GM18517 (cell line): ENCODE measurements around the gene CDC42EP4.
A peak's percentile ranks its signal among the peaks of the same experiment; 100 is the strongest.
"Not testable (repeated sequence)": the region's sequence is repeated elsewhere in the genome, so short reads cannot be mapped to it uniquely, and the experiment has no call there.

Experiments
- ATAC-seq: cut with Tn5 transposase; IDR thresholded peaks from one replicate; pipeline ENCODE4 v1.9.1; 2021; ENCODE audit warnings: mild to moderate bottlenecking, moderate library complexity; ENCODE audit not compliant: unreplicated experiment

The CDC42EP4 gene

GRCh38 chr17:73283250-73283649, 28.6 kb downstream of the CDC42EP4 start:
- no peak for ATAC-seq

- no peak for ATAC-seq
Observed at GRCh38 chr17:73282629-73283028, 29.2 kb downstream of the CDC42EP4 start.

- ATAC-seq, result peak; percentile 84
Observed at GRCh38 chr17:73281928-73282327, 29.9 kb downstream of the CDC42EP4 start.

GRCh38 chr17:73280191-73280590, 31.6 kb downstream of the CDC42EP4 start:
- no peak for ATAC-seq

GRCh38 chr17:73279704-73280103, 32.1 kb downstream of the CDC42EP4 start:
- ATAC-seq, result no peak

GRCh38 chr17:73278465-73279453, 33.0 kb downstream of the CDC42EP4 start:
- no peak for ATAC-seq

- ATAC-seq, result no peak
Observed at GRCh38 chr17:73278049-73278464, 33.7 kb downstream of the CDC42EP4 start.

GRCh38 chr17:73274490-73274889, 37.3 kb downstream of the CDC42EP4 start:
- no peak for ATAC-seq

- no peak for ATAC-seq
Observed at GRCh38 chr17:73272906-73273218, 38.9 kb downstream of the CDC42EP4 start.

- peak; percentile 98 for ATAC-seq
Observed at GRCh38 chr17:73271072-73271471, 40.7 kb downstream of the CDC42EP4 start.

GRCh38 chr17:73269791-73270190, 42.0 kb downstream of the CDC42EP4 start:
- no peak for ATAC-seq

GRCh38 chr17:73269329-73269615, 42.5 kb downstream of the CDC42EP4 start:
- ATAC-seq, result no peak

GRCh38 chr17:73268582-73269328, 43.0 kb downstream of the CDC42EP4 start:
- no peak for ATAC-seq

GRCh38 chr17:73267648-73268537, 43.9 kb downstream of the CDC42EP4 start:
- ATAC-seq, result no peak

GRCh38 chr17:73266796-73267195, 45.0 kb downstream of the CDC42EP4 start:
- no peak for ATAC-seq

GRCh38 chr17:73265646-73266640, 45.9 kb downstream of the CDC42EP4 start:
- no peak for ATAC-seq

- not testable (repeated sequence) for ATAC-seq
Observed at GRCh38 chr17:73264448-73264847, 47.4 kb downstream of the CDC42EP4 start.

GRCh38 chr17:73262676-73263642, 48.8 kb downstream of the CDC42EP4 start:
- no peak for ATAC-seq
